Tibial artery (tissue), 4 donors: Measurements from ENCODE around the gene NPY4R.
A peak's percentile ranks its signal among the peaks of the same experiment; 100 is the strongest.
"Not testable (repeated sequence)": the region's sequence is repeated elsewhere in the genome, so short reads cannot be mapped to it uniquely, and the experiment has no call there.

Experiments
- DNase-seq, 2 donors: peaks; one replicate each; pipeline ENCODE4 v3.0.0-alpha.2; 2019
- H3K27ac ChIP-seq, 2 donors: fragments of 200-600 bp; sonication (generic) in 1 of 2; 1 replicate in 1 of 2; 2 replicates in 1 of 2; pipeline ENCODE4 v1.5.1; 2018 to 2019; ENCODE audit warnings: mild to moderate bottlenecking in 1 of 2
- H3K27me3 ChIP-seq, 2 donors: fragments of 200-600 bp; sonication (generic) in 1 of 2; one replicate each; pipeline versions ENCODE4 v1.5.1 to v1.6.0; 2016 to 2019
- H3K36me3 ChIP-seq, 3 donors: fragments of 200-600 bp; sonication (generic) in 2 of 3; one replicate each; pipeline ENCODE4 v1.5.1; 2016 to 2019; ENCODE audit warnings: mild to moderate bottlenecking in 2 of 3
- H3K4me1 ChIP-seq, 4 donors: fragments of 200-600 bp; sonication (generic) in 2 of 4; 1 replicate in 3 of 4; 2 replicates in 1 of 4; pipeline ENCODE4 v1.5.1; 2016 to 2019
- H3K4me3 ChIP-seq, 2 donors: fragments of 200-600 bp; sonication (generic) in 1 of 2; 1 replicate in 1 of 2; 2 replicates in 1 of 2; pipeline ENCODE4 v1.5.1; 2018 to 2019; ENCODE audit warnings: mild to moderate bottlenecking in 2 of 2
- H3K9me3 ChIP-seq, 3 donors: fragments of 200-600 bp; sonication (generic) in 1 of 3; one replicate each; pipeline ENCODE4 v1.5.1; 2016 to 2019
- intact Hi-C: fragments of 100-400 bp; cut with DNase I; formaldehyde crosslinking; loops from one replicate; pipeline ENCODE4 v1.15.0; 2023; ENCODE audit warnings: low total_unique reads

Gene NPY4R

GRCh38 chr10:46491364-46492114 is 25.8 kb upstream of the NPY4R start:
- H3K27ac ChIP-seq, H3K4me1 ChIP-seq, intact Hi-C loops, H3K27me3 ChIP-seq, H3K4me3 ChIP-seq, H3K9me3 ChIP-seq, H3K36me3 ChIP-seq, DNase-seq: not testable (repeated sequence)

GRCh38 chr10:46490285-46490684 is 24.5 kb upstream of the NPY4R start:
- intact Hi-C loops, H3K4me1 ChIP-seq, H3K36me3 ChIP-seq, H3K27me3 ChIP-seq, H3K4me3 ChIP-seq, H3K9me3 ChIP-seq, H3K27ac ChIP-seq: not testable (repeated sequence)
- peak in 1 of 2 donors; percentile 37 for DNase-seq

DNA sequence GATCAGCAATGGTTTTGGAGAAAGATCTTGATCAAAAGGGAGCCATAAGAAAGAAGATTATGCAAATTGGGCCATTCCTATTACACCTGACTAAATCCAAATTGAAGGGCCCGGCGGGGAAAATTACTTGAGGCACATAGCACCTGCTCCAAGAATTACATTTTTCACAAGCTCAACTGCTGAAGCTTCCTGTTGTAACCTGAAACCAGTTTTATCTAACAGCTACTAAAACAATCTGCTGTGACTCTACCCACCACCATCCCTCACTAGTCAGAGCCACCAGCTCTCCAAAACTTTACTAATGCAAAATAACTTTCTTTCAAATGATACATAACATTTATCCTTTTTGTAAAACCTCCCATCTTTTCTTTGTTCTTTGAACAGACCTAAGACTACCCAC is 20.7 kb upstream of the NPY4R start:
- intact Hi-C loops, H3K4me1 ChIP-seq: not testable (repeated sequence)

DNA sequence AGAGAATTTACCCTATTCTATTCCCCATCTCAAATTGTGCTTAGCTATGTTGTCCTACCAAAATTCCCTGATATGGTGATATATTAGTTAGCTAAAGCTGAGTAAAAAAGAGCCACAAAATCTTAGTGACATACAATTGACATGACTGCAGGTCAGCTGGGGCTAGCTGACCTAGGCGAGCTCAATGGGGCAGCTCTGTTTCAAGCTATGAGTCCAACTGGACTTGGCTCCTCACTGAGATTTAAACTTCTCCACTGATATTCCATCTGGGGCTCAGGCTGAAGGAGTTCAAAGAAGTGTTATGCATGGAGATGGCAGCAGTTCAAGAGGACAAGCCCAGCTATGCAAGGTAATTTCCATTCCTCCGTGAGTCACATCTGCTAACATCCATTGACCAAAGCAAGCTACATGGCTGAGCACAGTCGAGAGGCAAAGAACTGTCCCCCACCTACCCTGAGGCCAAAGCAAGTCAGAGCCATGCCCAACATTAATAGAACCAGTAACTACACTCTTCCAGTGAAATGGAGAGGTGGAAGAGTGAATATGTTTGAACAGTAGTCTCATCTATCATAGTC is 9.1 kb upstream of the NPY4R start:
- H3K27ac ChIP-seq, H3K9me3 ChIP-seq, H3K36me3 ChIP-seq, intact Hi-C loops, H3K4me1 ChIP-seq, H3K4me3 ChIP-seq, H3K27me3 ChIP-seq, DNase-seq: not testable (repeated sequence)

More for the DNA sequence above, 20.7 kb upstream of the NPY4R start:
- H3K4me3 ChIP-seq, H3K36me3 ChIP-seq, DNase-seq, H3K9me3 ChIP-seq, H3K27ac ChIP-seq, H3K27me3 ChIP-seq: not testable (repeated sequence)

DNA sequence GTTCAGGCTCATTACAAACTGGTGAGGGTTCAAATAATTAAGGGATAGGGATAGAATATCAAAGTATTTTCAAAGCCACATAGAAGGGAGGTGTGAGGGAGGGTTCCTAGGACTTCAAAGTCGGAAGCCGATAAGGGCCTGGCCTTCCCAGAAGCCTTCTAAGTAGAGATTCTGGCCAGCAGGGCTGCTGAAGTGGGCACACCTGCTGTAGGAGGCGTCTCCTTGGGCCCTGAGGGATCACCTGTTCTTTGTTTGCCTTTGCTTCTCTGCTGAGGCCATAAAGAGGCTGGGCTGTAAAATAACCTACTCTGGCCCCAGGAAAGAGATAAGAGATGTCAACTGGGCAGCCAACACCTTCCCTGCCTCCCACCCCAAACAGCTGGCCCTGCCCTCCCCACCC is 8.0 kb upstream of the NPY4R start:
- H3K27ac ChIP-seq, H3K36me3 ChIP-seq, intact Hi-C loops, H3K27me3 ChIP-seq, DNase-seq, H3K4me3 ChIP-seq, H3K4me1 ChIP-seq, H3K9me3 ChIP-seq: not testable (repeated sequence)

GRCh38 chr10:46470134-46470533 is 4.4 kb upstream of the NPY4R start:
- H3K36me3 ChIP-seq, H3K9me3 ChIP-seq, DNase-seq, H3K27ac ChIP-seq, H3K27me3 ChIP-seq, H3K4me1 ChIP-seq, H3K4me3 ChIP-seq, intact Hi-C loops: not testable (repeated sequence)

GRCh38 chr10:46468119-46468809 is 2.5 kb upstream of the NPY4R start:
- H3K27ac ChIP-seq, DNase-seq, intact Hi-C loops, H3K4me3 ChIP-seq, H3K36me3 ChIP-seq, H3K9me3 ChIP-seq, H3K27me3 ChIP-seq, H3K4me1 ChIP-seq: not testable (repeated sequence)

- DNase-seq, H3K27me3 ChIP-seq, H3K9me3 ChIP-seq, H3K4me1 ChIP-seq, intact Hi-C loops, H3K27ac ChIP-seq, H3K4me3 ChIP-seq, H3K36me3 ChIP-seq: not testable (repeated sequence)
Observed at GRCh38 chr10:46463608-46464007, 2.1 kb downstream of the NPY4R start.

GRCh38 chr10:46462276-46462675 is 3.5 kb downstream of the NPY4R start:
- intact Hi-C loops, H3K9me3 ChIP-seq, DNase-seq, H3K4me1 ChIP-seq, H3K4me3 ChIP-seq, H3K27me3 ChIP-seq, H3K36me3 ChIP-seq, H3K27ac ChIP-seq: not testable (repeated sequence)

DNA sequence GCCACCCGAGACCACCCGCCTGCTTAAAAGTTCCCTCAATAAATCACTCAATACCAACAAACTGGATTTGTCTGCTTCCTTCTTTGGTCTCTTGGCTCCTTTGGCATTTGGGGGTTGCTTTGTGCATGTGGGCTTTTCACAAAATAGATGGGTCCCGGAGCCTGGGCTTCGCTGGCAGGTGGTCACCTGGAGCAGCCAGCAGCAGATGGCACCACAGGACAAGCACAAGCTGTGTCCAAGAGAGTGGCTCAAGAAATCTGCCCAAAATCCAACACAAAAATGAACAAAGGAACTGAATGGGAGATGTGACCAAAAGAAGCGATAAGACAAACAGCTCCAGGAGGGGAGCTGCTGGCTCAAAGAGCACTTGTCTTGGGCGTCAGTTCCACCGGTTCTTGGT is 6.2 kb downstream of the NPY4R start:
- H3K9me3 ChIP-seq, H3K4me1 ChIP-seq, H3K27me3 ChIP-seq, H3K4me3 ChIP-seq, H3K27ac ChIP-seq, DNase-seq, H3K36me3 ChIP-seq, intact Hi-C loops: not testable (repeated sequence)

DNA sequence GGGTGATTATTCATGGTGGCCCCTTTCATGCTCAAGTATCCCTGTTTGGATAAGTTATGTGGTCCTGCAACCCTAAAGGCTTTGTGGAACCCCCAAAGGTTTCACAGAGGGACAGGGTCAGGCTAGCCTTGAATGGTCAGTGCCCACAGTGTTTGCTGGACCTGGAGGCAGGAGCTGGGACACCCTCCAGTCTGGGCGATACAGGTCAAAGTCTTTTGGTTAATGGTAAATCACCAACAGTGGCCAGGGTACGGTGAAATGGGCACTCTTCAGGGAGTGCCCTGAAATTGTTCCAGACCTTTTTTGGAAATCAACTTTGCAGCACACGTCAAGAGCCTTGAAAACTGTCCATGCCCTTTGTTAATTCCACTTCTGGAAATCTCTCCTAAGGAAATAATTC is 8.7 kb downstream of the NPY4R start:
- H3K4me1 ChIP-seq, DNase-seq, H3K9me3 ChIP-seq, H3K27me3 ChIP-seq, intact Hi-C loops, H3K36me3 ChIP-seq, H3K4me3 ChIP-seq, H3K27ac ChIP-seq: not testable (repeated sequence)

DNA sequence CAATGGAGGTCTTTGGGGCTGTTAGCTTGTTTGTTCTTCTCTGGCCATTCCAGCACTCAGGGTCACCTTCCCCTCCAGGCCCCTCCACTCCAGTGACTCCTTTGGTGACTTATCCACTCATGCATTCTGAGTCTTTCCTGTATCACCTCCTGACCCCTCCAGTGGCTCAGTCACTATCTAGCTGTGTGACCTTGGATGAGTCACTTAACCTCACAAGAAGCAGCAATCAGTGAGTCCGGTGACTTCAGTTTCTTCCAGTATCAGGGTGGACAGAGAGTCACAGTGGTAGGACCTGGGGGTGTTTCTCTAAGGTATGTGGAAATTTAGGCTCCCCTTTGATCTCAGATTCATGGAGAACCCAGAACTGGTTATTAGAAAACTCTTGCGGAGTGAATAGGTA is 9.8 kb downstream of the NPY4R start:
- DNase-seq, H3K27me3 ChIP-seq, intact Hi-C loops, H3K4me3 ChIP-seq, H3K4me1 ChIP-seq, H3K36me3 ChIP-seq, H3K27ac ChIP-seq, H3K9me3 ChIP-seq: not testable (repeated sequence)

- H3K4me1 ChIP-seq, H3K36me3 ChIP-seq, H3K27me3 ChIP-seq, H3K4me3 ChIP-seq, DNase-seq, H3K9me3 ChIP-seq, H3K27ac ChIP-seq, intact Hi-C loops: not testable (repeated sequence)
Observed at GRCh38 chr10:46451365-46451764, 14.4 kb downstream of the NPY4R start.

- H3K27me3 ChIP-seq, DNase-seq, H3K4me3 ChIP-seq, H3K36me3 ChIP-seq, intact Hi-C loops, H3K27ac ChIP-seq, H3K4me1 ChIP-seq, H3K9me3 ChIP-seq: not testable (repeated sequence)
Observed at GRCh38 chr10:46450829-46451228, 14.9 kb downstream of the NPY4R start.
